ENCODE results near the gene ANKRD35. TPM values are rescaled to one million over a fixed set of nuclear protein-coding genes. Genes with fewer than 3 reads are reported as not detected.

The ANKRD35 gene
- total and polyA plus RNA-seq, 9 of the 15 experiments (the other 6 are each of a cell fraction or from before 2014, with no cell fraction given) = 0.07 to 0.14 (median 0.07) TPM; not detected in 5

- TF ChIP-seq ATF3 (IDR thresholded peaks at IDR 0.05) (no peak), ATF3 (CRISPR knock-in tag; conservative IDR thresholded peaks at IDR 0.05) (no peak), CBX1 (IDR thresholded peaks at IDR 0.05; ENCODE audit: low read depth) (no peak), MYNN (IDR thresholded peaks at IDR 0.05) (peak; percentile 37; the same call in 1 of the 2 replicates), MYNN (CRISPR knock-in tag; IDR thresholded peaks at IDR 0.05) (no peak), CREB1 (IDR thresholded peaks at IDR 0.05) (peak; percentile 53; the same call in 1 of the 2 replicates), CREB1 (CRISPR knock-in tag; IDR thresholded peaks at IDR 0.05) (peak; percentile 51; the same call in 1 of the 2 replicates), ZFPM2 (CRISPR knock-in tag; IDR thresholded peaks at IDR 0.05) (no peak), TEAD4 (IDR thresholded peaks at IDR 0.05; ENCODE audit: low read length) (peak; percentile 43), TEAD4 (CRISPR knock-in tag; IDR thresholded peaks at IDR 0.05; ENCODE audit: borderline replicate concordance) (no peak), SNAPC5 (CRISPR knock-in tag; IDR thresholded peaks at IDR 0.05) (no peak), HINFP (tag; conservative IDR thresholded peaks at IDR 0.05; ENCODE audit: low read depth) (no peak), TSHZ1 (CRISPR knock-in tag; IDR thresholded peaks at IDR 0.05) (no peak), KLF10 (CRISPR knock-in tag; IDR thresholded peaks at IDR 0.05) (0 out of 2 replicates have a peak, but pooled peaks have one; percentile 53), SMARCA4 (IDR thresholded peaks at IDR 0.05) (no peak), XRCC5 (IDR thresholded peaks at IDR 0.05; ENCODE audit: low read depth, low read length) (peak; percentile 61), ZNF518B (CRISPR knock-in tag; IDR thresholded peaks at IDR 0.05) (no peak), TAF15 (IDR thresholded peaks at IDR 0.05; ENCODE audit: low read depth, low read length) (0 out of 2 replicates have a peak, but pooled peaks have one; percentile 70), IFI16 (CRISPR knock-in tag; IDR thresholded peaks at IDR 0.05) (no peak)
These were observed 40.0 kb downstream of the ANKRD35 start, which contains the start of gene NUDT17 (continued) for GRCh38 chr1:145845514-145846161.
